Endothelial cell of umbilical vein (primary cell): ENCODE data around the gene ANKH. TPM values are rescaled to one million over a fixed set of nuclear protein-coding genes. Genes with fewer than 3 reads are reported as not detected.

ENCODE experiments used
- BruUV-seq: library from RNA; stranded (reverse); fragments of 400-500 nt; replicated peaks from 2 replicates; lab custom pipeline; 2021; lab: Mats Ljungman, UMichigan
- CTCF ChIA-PET: fragments of 300-600, 350-600 bp; sonication (Branson Sonifier 250); formaldehyde crosslinking; loops from one replicate; lab custom pipeline; 2021; ENCODE audit warnings: antibody characterized with exemption, inconsistent platforms; lab: Charles Lee
- POLR2A ChIA-PET: fragments of 300-600, 350-600 bp; sonication (Branson Sonifier 250); formaldehyde crosslinking; loops from one replicate; lab custom pipeline; 2021; ENCODE audit warnings: antibody characterized with exemption, inconsistent platforms; lab: Charles Lee
- DNase-seq: peaks from one replicate; pipeline ENCODE4 v3.0.0-alpha.2; 2011; ENCODE audit warnings: low read depth, low spot score
- FAIRE-seq: peaks from 2 replicates; lab custom pipeline; 2011; peaks lifted over from hg19 to GRCh38; lab: Jason Lieb, UNC
- H2AFZ ChIP-seq: 2 replicates; pipeline ENCODE4 v1.6.0; 2012; ENCODE audit warnings: low read depth, low read length, control low read depth, inconsistent platforms
- H3K27ac ChIP-seq: 2 replicates; pipeline ENCODE4 v1.5.1; 2011; ENCODE audit warnings: low read depth, mild to moderate bottlenecking, control low read depth, low read length, moderate library complexity; ENCODE audit not compliant: insufficient read depth
- H3K27me3 ChIP-seq, 2 experiments: 2 replicates each; pipeline versions ENCODE4 v1.6.0 to v1.6.1; 2011; ENCODE audit warnings: low read length in 2 of 2, mixed read lengths in 1 of 2; ENCODE audit not compliant: control insufficient read depth in 2 of 2, insufficient read depth in 2 of 2
- H3K36me3 ChIP-seq, 2 experiments: 2 replicates in 1 of 2; 3 replicates in 1 of 2; pipeline ENCODE4 v1.5.1; 2011; ENCODE audit warnings: low read length in 2 of 2, mild to moderate bottlenecking in 1 of 2, moderate library complexity in 1 of 2; ENCODE audit not compliant: control insufficient read depth in 2 of 2, insufficient read depth in 2 of 2; ENCODE audit errors: extremely low read depth in 1 of 2
- H3K4me1 ChIP-seq: 3 replicates; pipeline ENCODE4 v1.5.1; 2011; ENCODE audit warnings: mild to moderate bottlenecking, low read length; ENCODE audit not compliant: control insufficient read depth, insufficient read depth; ENCODE audit errors: extremely low read depth
- H3K4me2 ChIP-seq: 2 replicates; pipeline ENCODE4 v1.6.1; 2011; ENCODE audit warnings: low read length, control low read depth, mixed read lengths; ENCODE audit not compliant: insufficient read depth
- H3K4me3 ChIP-seq, 3 experiments: fragments of 200-600 bp in 1 of 3; sonication (generic), shearing (Covaris generic) in 1 of 3; replicated peaks in 1 of 3; 2 replicates each; pipeline ENCODE4 v1.5.1; 2011 to 2016; ENCODE audit warnings: control low read depth in 3 of 3, low read length in 3 of 3, mild to moderate bottlenecking in 2 of 3, inconsistent platforms in 1 of 3, low read depth in 1 of 3, moderate library complexity in 1 of 3; ENCODE audit not compliant: insufficient read depth in 1 of 3
- H3K79me2 ChIP-seq: 2 replicates; pipeline ENCODE4 v1.6.0; 2012; ENCODE audit warnings: low read length, inconsistent platforms; ENCODE audit not compliant: control insufficient read depth, insufficient read depth
- H3K9ac ChIP-seq: replicated peaks from 2 replicates; pipeline ENCODE3; 2011; ENCODE audit warnings: low read length, control low read depth; ENCODE audit not compliant: insufficient read depth; ENCODE audit errors: extremely low read depth
- H3K9me1 ChIP-seq: replicated peaks from 3 replicates; pipeline ENCODE4 v1.6.0; 2011; ENCODE audit warnings: mild to moderate bottlenecking, low read length; ENCODE audit not compliant: control insufficient read depth, insufficient read depth; ENCODE audit errors: extremely low read depth
- H3K9me3 ChIP-seq: replicated peaks from 2 replicates; pipeline ENCODE4 v1.5.1; 2012; ENCODE audit warnings: low read length, inconsistent platforms; ENCODE audit not compliant: control insufficient read depth, insufficient read depth
- H4K20me1 ChIP-seq: replicated peaks from 2 replicates; pipeline ENCODE3; 2011; ENCODE audit warnings: mild to moderate bottlenecking, low read length; ENCODE audit not compliant: control insufficient read depth, insufficient read depth; ENCODE audit errors: extremely low read depth
- EZH2 ChIP-seq: IDR thresholded peaks from 2 replicates; pipeline ENCODE4 v1.6.1; 2012; ENCODE audit warnings: borderline replicate concordance, low read depth, mild to moderate bottlenecking, moderate library complexity, low read length, inconsistent platforms; ENCODE audit not compliant: severe bottlenecking
- FOS ChIP-seq: IDR thresholded peaks from 2 replicates; pipeline ENCODE4 v1.6.1; 2011; ENCODE audit warnings: mild to moderate bottlenecking, low read length, moderate library complexity, borderline replicate concordance; ENCODE audit not compliant: insufficient read depth
- GATA2 ChIP-seq: IDR thresholded peaks from 2 replicates; pipeline ENCODE4 v1.7.0; 2011; ENCODE audit warnings: low read depth, mild to moderate bottlenecking, moderate library complexity, mixed read lengths, low read length; ENCODE audit not compliant: insufficient read length, insufficient read depth
- POLR2A ChIP-seq: IDR thresholded peaks from 2 replicates; pipeline ENCODE4 v1.6.1; 2012; ENCODE audit warnings: low read depth, mild to moderate bottlenecking, control low read depth, low read length
- dilution Hi-C: fragments of 300-500 bp; cut with MboI; formaldehyde crosslinking; loops from one replicate; pipeline ENCODE4 v1.15.0; 2019; ENCODE audit warnings: low sequenced_read_pairs; ENCODE audit not compliant: extremely low pct_ligation_motif_present
- intact Hi-C: fragments of 100-400 bp; cut with micrococcal nuclease; formaldehyde crosslinking; loops from one replicate; pipeline ENCODE4 v1.10.0; 2022
- polyA plus RNA-seq, 4 experiments: library from polyadenylated mRNA; depleted of rRNA in 3 of 4; stranded (reverse) in 3 of 4; unstranded in 1 of 4; fragments of >200 nt; gene quantifications; 2 replicates each; pipeline versions ENCODE4 v1.2.1 to v1.2.3, GENCODE V29; 2011 to 2012; ENCODE audit warnings: missing spikeins in 1 of 4
- total RNA-seq: library from RNA; stranded (reverse); gene quantifications from 2 replicates; pipeline ENCODE4 v1.2.3, GENCODE V29; 2021
- TF ChIP-seq, protein P1 (sequence below), 2 donors: IDR thresholded peaks; 1 replicate in 1 of 2; 2 replicates in 1 of 2; pipeline ENCODE4 v1.5.1; 2011; ENCODE audit warnings: low read length in 2 of 2, mild to moderate bottlenecking in 2 of 2, moderate library complexity in 2 of 2, control low read depth in 1 of 2, inconsistent platforms in 1 of 2, low read depth in 1 of 2; ENCODE audit not compliant: insufficient read depth in 1 of 2; ENCODE audit errors: extremely low read depth in 1 of 2
- TF ChIP-seq, protein P2 (sequence below): IDR thresholded peaks from 2 replicates; pipeline ENCODE4 v1.6.1; 2011; ENCODE audit not compliant: insufficient read depth, insufficient read length

ANKH gene
- total and polyA plus RNA-seq, 2 donors (not counting 3 experiments of a cell fraction or from before 2014, with no cell fraction given), result 12.7 to 31.4 TPM

DNA sequence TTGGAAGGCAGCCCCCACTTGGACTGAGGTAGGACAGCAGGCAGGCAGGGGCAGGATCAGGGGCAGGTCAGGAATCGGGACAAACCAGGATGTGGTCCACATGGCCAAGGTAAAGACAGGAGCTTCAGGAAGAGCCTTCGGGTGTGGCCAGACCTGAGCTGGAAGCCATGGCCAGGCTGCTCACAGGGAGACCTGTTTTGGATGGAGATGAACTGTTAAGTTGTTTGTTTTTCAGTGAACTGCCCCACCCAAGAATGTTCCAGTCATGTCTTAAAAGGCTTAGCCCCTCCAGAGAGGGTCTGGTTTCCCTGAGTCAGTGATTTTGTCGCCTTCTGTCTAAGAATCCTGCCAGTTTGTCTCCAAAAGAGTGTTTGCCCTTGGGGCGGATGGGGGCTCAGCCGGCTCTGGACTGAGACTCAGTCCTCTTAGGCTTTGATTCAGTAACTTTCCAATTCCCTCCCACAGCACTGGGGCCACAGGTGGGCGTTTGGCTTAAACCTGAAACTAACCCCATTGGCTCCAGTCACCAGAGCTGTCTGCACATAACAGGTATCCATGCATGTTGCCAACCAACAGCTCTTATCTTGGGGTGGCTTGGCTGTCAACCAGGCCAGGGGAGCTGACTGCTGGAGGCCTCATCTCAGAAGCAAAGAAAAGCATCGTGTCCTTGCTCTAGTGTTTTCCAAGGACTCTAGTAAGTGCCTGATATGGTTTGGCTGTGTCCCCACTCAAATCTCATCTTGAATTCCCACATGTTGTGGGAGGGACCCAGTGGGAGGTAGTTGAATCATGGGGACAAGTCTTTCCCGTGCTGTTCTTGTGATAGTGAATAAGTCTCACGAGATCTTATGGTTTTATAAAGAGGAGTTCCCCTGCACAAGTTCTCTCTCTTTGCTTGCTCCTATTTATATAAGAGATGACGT is 11.3 kb upstream of the ANKH start:
- Histone ChIP-seq H3K36me3 (no peaks in the 10 kb centered on the region), H3K9ac (no peak overlapping the region), H3K9me3 (no peaks in the 10 kb centered on the region), H3K4me3 (no peak overlapping the region), H3K9me1 (no peaks in the 10 kb centered on the region), H4K20me1 (no peaks in the 10 kb centered on the region), H2AFZ (no peak overlapping the region), H3K27ac (no peak overlapping the region), H3K79me2 (no peaks in the 10 kb centered on the region), H3K4me1 (no peaks in the 10 kb centered on the region), H3K27me3 (peaks cover 2 to 7% of the 10 kb centered on the region in 2 experiments), H3K4me2 (no peak overlapping the region)
- BruUV-seq, result no TSS peak
- DNase-seq (no peak), FAIRE-seq (no peak)
- dilution Hi-C loops (no loop called here), intact Hi-C loops (no loop called here)
- TF ChIP-seq GATA2 (no peak), POLR2A (no peak), EZH2 (no peak), FOS (no peak)
- TF ChIP-seq, protein P1, sequence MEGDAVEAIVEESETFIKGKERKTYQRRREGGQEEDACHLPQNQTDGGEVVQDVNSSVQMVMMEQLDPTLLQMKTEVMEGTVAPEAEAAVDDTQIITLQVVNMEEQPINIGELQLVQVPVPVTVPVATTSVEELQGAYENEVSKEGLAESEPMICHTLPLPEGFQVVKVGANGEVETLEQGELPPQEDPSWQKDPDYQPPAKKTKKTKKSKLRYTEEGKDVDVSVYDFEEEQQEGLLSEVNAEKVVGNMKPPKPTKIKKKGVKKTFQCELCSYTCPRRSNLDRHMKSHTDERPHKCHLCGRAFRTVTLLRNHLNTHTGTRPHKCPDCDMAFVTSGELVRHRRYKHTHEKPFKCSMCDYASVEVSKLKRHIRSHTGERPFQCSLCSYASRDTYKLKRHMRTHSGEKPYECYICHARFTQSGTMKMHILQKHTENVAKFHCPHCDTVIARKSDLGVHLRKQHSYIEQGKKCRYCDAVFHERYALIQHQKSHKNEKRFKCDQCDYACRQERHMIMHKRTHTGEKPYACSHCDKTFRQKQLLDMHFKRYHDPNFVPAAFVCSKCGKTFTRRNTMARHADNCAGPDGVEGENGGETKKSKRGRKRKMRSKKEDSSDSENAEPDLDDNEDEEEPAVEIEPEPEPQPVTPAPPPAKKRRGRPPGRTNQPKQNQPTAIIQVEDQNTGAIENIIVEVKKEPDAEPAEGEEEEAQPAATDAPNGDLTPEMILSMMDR (IDR thresholded peaks at IDR 0.05; ENCODE audit: extremely low read depth in 1 of 2, insufficient read depth in 1 of 2, low read depth in 1 of 2, low read length in 2 of 2), result no peak
- TF ChIP-seq, protein P2, sequence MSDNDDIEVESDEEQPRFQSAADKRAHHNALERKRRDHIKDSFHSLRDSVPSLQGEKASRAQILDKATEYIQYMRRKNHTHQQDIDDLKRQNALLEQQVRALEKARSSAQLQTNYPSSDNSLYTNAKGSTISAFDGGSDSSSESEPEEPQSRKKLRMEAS, result no peak
- CTCF ChIA-PET, result no interaction called here
- POLR2A ChIA-PET, result no interaction called here
